PC-9 (cell line): ENCODE data around the gene CDH19.

Experiments used
- CTCF ChIP-seq: fragments of 200-600 bp; sonication (generic); conservative IDR thresholded peaks from 2 replicates; pipeline ENCODE4 v1.6.1; 2017; ENCODE audit warnings: mixed run types, antibody characterized with exemption, mild to moderate bottlenecking, moderate library complexity
- EZH2 ChIP-seq: fragments of 200-600 bp; sonication (generic); IDR thresholded peaks from 2 replicates; pipeline ENCODE4 v1.8.0; 2017; ENCODE audit warnings: antibody characterized with exemption, low read depth

- no peak for TF ChIP-seq CTCF
- TF ChIP-seq EZH2 = no peak
These were observed at the start of gene CDH19 for GRCh38 chr18:66603941-66604627.
